AG04449 (cell line): ENCODE data around the gene SMPD3.

Experiments used
- CTCF ChIA-PET: fragments of 350-600 bp; formaldehyde crosslinking; extraction: SDS; loops from one replicate; lab custom pipeline; 2021; ENCODE audit warnings: antibody characterized with exemption; lab: Yijun Ruan, JAX
- POLR2A ChIA-PET: fragments of 400-600, 350-600 bp; formaldehyde crosslinking; extraction: SDS; loops from one replicate; lab custom pipeline; 2020; ENCODE audit warnings: antibody characterized with exemption, inconsistent platforms; lab: Yijun Ruan, JAX
- DNase-seq: peaks from one replicate; pipeline ENCODE4 v3.0.0-alpha.2; 2010; ENCODE audit warnings: low read depth, low spot score
- H3K4me3 ChIP-seq: 2 replicates; pipeline ENCODE4 v1.5.1; 2011; ENCODE audit warnings: low read depth, mild to moderate bottlenecking, control low read depth, low read length
- CTCF ChIP-seq: IDR thresholded peaks from one replicate; pipeline ENCODE4 v1.5.1; 2011; ENCODE audit warnings: mild to moderate bottlenecking, moderate library complexity, low read length, control low read depth, inconsistent platforms; ENCODE audit not compliant: insufficient read depth; ENCODE audit errors: missing control alignments

The SMPD3 gene

GRCh38 chr16:68356919-68357286 is 91.4 kb downstream of the SMPD3 start:
- no peak overlapping the region for H3K4me3 ChIP-seq
- CTCF ChIA-PET: interaction anchor here (1.5 to 2.6 kb wide), 2 partner anchors 8 to 11 kb away, joined by 4 to 13 read pairs; no protein-coding TSS in a partner anchor
- POLR2A ChIA-PET: no interaction called here
- no peak for DNase-seq
- no peak for TF ChIP-seq CTCF

GRCh38 chr16:68356249-68356918 is 91.9 kb downstream of the SMPD3 start:
- no peak for DNase-seq

GRCh38 chr16:68355447-68356248 is 92.7 kb downstream of the SMPD3 start:
- POLR2A ChIA-PET: no interaction called here
- no peak for DNase-seq
- TF ChIP-seq CTCF: no peak
- no peak overlapping the region for H3K4me3 ChIP-seq
- CTCF ChIA-PET: interaction anchor here (0.8 to 2.6 kb wide), 4 partner anchors 9 to 165 kb away, joined by 3 to 13 read pairs (median 4); no protein-coding TSS in a partner anchor

More at GRCh38 chr16:68356249-68356918, 91.9 kb downstream of the SMPD3 start:
- no peak overlapping the region for H3K4me3 ChIP-seq
- ChIA-PET CTCF (interaction anchor here (0.8 to 2.6 kb wide), 3 partner anchors 9 to 164 kb away, joined by 3 to 13 read pairs (median 4); no protein-coding TSS in a partner anchor), POLR2A (no interaction called here)
- no peak for TF ChIP-seq CTCF

- no peak overlapping the region for H3K4me3 ChIP-seq
- TF ChIP-seq CTCF: no peak
- DNase-seq: no peak
- ChIA-PET POLR2A (no interaction called here), CTCF (interaction anchor here (1.5 to 2.6 kb wide), 3 partner anchors 10 to 166 kb away, joined by 4 to 13 read pairs (median 4); no protein-coding TSS in a partner anchor)
Observed at GRCh38 chr16:68354816-68355215, 93.5 kb downstream of the SMPD3 start.

- H3K4me3 ChIP-seq: no peak overlapping the region
- ChIA-PET CTCF (interaction anchor here (1.4 kb wide), 1 partner anchor 11 kb away, joined by 6 read pairs; no protein-coding TSS in a partner anchor), POLR2A (no interaction called here)
- no peak for TF ChIP-seq CTCF
- DNase-seq: no peak
Observed at GRCh38 chr16:68353366-68353765, 94.9 kb downstream of the SMPD3 start.

GRCh38 chr16:68351991-68352431 is 96.3 kb downstream of the SMPD3 start:
- no peak for TF ChIP-seq CTCF
- ChIA-PET CTCF (interaction anchor here (0.8 kb wide), 1 partner anchor 24 kb away, joined by 5 read pairs; no protein-coding TSS in a partner anchor), POLR2A (no interaction called here)
- H3K4me3 ChIP-seq: no peak overlapping the region
- DNase-seq: no peak
